NCI-H1930 (cell line): ENCODE data around the gene FGD3.
"Not testable (repeated sequence)": the region's sequence is repeated elsewhere in the genome, so short reads cannot be mapped to it uniquely, and the experiment has no call there.

Source experiments
- DNase-seq, 2 experiments: peaks; one replicate each; lab custom pipeline; 2025; lab: John Stamatoyannopoulos, UW

Gene FGD3

GRCh38 chr9:93010056-93010455 lies 62.7 kb downstream of the FGD3 start:
- DNase-seq = no peak

GRCh38 chr9:93010704-93011103 lies 63.4 kb downstream of the FGD3 start:
- no peak for DNase-seq

DNA sequence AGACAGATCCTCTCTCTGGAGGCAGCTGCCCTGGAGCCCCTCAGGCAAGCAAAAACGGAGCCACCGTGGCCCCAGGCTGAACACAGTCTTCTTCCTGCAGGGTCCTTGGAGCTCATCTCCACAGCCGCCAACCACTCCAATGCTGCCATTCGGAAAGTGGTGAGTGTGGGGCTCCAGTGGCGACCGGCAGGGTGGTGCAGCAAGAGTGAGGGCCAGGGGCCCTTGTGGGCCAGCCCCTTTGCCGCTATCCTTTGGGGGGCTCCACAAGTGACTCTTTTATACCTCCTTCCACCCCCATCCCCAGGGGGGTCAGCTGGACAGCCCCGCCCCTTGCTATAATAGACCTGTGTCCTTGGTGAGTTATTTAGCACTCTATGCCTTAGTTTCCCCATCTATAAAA lies 63.8 kb downstream of the FGD3 start:
- DNase-seq = no peak

DNA sequence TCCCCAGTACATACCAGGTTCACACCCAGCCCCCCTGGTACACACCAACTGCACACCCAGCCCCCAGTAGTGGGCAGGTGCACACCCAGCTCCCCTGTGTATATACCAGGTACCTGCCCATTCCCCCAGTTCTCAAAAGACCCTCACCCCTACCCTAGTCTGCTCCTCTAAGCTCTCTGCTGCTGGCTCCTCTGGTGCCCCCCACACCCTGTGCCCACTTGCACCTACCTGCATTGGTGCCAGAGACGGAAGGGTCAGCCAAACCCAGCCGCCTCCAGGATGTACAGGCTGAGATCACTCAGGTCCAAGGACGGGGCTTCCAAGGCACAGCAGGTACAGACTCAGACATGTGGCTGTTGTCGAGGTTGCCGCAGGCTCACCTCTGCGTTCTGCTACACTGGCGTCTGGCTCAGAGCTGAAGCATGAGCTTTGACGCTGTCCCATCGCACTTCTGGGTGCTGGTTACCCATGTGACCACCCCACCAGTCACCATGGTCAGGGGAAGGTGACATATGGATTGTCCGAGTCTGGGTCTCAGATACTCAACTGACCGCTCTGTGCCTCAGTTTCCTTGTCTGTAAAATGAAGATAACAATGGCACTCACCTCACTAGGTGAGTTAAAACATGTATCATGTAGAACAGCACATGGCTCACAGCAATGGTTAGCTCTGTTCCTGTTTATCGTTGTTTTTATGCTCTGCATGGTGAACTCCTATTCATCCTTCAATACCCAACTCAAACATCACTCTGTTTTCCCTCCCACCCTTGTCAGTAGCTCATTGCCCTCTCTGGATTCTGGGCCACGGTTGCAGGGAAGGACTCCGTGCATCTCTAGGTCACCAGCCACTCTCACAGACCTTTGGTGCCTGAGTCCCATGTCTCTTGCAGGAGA lies 65.9 kb downstream of the FGD3 start:
- DNase-seq = no peak

DNA sequence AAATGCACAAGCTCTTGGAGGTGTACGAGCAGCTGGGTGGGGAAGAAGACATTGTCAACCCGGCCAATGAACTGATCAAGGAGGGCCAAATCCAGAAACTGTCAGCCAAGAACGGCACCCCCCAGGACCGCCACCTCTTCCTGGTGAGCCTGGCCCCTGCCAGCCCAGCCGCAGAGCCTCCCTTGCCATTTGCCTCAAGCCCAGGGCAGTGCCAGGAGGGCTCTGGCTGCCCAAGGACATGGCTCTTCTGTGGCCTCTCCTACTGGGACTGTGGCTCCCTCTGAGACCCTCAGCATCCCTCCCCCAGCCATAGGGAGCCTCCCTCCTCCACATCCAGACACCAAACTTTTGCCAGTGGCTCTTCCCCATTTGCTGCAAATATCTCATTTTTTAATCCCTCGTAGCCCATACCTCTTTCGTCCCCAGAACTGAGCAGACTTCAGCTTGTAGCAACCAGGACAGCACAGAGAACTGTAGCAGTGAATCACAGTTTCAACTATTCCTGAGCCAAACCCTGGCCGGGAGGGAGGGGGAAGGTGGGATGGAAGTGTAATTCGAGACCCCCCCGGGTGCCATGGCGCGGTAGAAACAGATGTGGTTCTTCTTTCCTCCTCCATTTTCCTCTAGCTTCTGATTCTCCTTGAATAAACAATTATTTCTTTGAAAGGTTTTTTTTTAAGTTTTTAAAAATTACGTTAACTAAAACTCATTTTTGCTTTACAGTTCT lies 66.7 kb downstream of the FGD3 start:
- DNase-seq = no peak

DNA sequence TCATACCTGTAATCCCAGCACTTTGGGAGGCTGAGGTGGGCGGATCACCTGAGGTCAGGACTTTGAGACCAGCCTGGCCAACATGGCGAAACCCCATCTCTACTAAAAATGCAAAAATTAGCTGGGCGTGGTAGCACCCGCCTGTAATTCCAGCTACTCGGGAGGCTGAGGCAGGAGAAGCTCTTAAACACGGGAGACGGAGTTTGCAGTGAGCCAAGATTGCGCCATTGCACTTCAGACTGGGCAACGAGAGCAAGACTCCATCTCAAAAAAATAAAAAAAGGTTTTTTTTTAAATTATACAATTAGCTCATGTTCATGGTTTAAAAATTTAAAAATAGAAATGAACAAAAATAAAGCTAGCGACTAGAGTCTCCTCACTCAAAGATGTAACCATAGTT lies 67.9 kb downstream of the FGD3 start:
- DNase-seq = not testable (repeated sequence)

DNA sequence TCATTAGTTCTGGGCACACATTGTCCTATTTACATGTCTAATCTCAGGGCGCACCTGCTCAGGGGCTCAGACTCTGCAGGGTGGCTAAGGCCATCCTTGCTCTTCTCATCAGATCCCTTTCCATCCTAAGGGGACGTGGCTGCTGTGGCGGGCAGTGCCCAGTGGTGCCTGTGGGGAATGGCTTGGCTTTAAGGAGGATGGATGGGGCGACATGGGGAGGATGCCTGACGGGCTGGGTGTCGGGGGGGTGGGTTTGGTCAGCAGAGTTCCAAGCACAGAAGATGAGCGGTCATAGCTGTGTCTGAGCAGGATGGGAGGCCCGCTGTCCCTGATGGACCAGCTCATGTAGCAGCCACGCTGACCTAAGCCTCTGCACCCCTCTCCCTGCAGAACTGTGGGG lies 70.3 kb downstream of the FGD3 start:
- no peak for DNase-seq

GRCh38 chr9:93020151-93020550 lies 72.8 kb downstream of the FGD3 start:
- no peak for DNase-seq

DNA sequence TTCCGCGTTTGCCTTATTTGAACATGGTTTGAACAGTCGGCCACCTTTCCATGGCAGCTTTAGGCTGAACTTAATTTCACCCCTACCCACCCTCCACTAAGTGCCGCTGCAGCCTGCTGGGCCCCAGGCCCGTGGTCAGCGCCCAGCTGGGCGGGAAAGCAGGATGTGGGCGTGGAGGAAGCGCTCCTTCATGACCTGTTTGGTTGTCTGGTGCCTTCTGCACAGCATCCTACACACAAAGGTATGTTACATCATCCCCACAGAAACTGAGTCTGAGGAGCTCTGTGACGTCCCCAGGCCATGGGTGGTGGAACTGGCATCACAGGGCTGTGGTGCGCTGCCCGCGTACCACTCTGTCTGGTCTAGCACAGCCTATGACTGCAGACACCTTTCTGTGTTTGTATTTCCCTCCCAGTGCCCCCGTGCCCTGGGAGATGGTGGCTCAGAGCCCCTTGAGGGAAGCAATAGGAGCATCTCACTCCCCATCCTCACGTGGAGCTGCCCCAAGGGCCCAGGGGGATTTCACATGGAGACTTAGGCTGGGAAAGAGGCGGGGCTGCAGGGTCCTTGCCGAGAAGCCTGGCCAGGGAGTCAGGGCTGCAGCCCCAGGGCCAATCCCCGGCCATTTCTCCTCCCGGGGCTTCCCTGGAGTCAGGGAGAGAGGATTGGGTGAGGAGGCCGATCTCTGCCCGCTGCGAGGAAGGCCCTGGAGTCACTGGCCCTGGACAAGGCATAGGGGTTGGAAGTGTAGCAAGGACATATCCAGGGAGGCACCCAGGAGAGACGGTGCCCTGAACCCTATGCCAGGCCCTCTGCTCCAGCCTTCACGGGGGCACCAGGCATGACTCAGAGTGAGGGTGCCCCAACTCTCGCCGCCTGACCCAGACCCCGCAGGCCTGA lies 73.7 kb downstream of the FGD3 start:
- DNase-seq = no peak

DNA sequence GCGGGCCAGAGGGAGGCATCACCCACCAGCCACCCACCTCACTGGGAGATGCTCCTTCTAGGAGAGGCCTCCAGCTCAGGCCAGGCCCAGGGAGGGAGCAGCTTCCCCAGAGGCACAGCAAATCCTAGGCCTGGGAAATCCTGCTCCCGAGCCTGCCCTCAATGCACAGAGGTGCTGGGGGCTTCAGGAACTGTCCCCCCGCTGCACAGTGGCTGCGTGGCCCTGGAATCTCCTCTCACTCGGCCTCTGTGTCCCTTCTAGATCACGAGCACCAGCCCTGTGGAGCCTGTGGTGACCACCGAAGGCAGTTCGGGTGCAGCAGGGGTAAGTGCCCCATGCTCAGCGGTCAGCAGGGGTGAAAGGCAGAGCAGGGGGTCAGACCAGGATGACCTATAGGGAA lies 74.7 kb downstream of the FGD3 start:
- no peak for DNase-seq

DNA sequence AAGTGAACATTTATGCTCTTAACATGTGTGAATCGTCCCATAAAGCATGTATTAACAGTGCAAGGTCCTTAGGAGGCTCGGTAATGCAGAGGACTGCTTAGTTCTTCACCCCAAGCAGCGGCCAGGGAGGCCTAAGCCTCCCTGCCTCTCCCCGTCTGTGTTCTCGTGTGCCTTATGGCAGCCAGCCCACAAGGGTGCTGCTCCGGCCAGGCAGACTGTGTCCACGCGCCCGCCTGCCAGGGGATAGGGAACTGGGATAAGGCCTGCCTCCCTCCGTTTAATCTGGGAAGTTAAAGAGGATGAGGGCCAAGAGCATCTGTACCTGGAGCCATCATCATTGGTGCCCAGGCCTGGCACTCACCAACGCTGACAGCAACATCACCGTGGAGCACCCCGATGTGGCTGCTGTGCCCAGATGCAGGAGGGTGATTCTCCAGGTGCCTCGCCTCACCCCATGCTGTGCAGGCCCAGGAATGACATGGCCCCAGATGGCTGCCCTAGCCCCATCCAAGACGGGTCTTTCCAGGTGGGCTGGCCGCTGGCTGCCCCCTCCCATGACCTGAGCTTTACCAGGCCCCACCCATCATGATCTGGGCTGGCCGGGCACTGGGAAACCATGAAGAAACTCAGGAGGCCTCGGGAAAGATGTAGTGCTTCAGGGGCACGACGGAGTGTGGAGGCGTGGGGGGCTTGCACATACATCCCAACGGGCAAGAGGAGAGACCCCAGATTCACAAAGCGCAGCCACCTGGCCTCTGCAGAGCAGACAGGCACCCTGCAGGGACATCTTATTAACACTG lies 75.6 kb downstream of the FGD3 start:
- DNase-seq = no peak

DNA sequence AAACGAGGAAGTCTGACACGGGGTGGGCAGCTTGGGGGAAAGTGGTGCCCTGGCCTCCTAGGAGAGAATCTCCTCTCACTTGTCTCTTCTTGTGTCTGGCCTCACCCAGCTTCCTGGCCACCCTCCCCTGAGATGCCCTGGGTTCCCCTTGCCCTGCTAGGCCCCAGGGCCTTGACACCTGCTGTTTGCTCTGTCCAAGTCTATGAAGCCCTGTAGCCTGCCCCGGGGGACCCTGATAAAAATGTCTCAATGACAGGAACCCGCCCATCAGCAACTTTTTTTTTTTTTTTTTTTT lies 76.1 kb downstream of the FGD3 start:
- no peak for DNase-seq

GRCh38 chr9:93024646-93024910 lies 77.3 kb downstream of the FGD3 start:
- no peak for DNase-seq

DNA sequence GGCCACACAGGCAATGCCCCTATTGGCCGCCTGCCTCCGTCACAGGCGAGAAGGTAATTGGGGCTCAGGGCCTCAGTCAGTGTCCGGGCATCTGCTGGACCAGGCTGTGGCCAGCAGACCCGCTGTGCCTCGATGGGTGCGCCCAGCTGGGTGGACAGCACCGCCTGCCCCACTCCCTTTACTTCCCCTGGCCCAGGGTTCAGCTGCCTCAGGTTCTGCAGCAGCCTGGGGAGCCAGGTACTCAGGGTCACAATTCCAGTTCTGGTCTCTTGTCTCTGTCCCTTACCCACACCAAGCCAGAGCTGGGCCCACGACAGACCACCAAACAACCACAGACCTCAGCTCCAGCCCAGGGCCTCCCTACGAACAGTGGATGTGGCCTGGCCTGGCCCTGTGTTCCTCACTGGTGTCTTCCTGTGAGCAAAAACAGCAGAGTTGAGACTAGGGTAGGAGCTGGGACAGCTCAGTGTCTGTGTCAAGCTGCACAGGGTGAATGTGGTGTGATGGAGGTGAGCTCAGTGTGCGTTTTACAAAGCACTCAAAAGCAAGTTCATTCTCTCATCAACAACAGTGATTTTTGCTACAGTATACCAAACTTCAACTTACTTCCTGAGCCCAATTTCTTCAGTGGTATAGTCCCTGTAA lies 77.8 kb downstream of the FGD3 start:
- DNase-seq = no peak

DNA sequence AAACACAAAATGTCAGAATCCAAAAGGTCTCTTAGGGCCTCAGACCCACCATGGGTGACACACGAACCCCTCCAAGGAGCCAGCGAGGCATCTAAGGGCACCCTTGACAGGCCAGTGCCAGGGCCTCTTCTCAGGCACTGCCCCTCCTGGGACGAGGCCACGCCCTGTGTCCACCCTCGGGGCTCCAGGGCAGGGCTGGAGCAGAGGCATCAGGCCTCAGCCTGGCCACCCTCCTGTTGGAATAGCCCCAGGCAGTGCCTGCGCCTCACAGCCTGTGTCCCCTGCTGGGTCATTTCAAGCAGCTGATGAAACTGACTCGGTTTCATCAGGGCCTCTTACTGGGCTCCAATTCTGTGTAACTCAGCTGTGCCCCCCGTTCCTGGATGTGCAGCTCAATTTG lies 78.4 kb downstream of the FGD3 start:
- DNase-seq = no peak

DNA sequence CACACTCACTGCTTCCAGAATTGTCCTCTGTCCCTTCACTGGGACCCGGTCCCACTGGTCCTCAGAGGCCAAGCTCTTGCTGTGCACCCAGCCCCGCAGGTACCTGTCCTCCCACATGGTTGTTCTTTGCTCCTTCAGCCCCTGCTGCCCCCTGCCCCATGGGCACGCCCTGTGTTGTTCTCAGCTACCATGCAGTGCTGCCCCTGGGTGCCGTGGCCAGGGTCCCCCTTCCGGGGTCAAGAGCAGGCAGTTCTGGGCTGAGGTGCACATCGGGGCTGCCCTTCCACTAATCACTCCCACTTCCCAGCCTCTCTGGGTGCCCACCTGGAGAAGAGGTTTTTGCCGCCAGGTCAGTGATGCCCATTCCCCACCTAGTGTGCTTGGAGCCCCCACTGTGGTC lies 79.3 kb downstream of the FGD3 start:
- no peak for DNase-seq

DNA sequence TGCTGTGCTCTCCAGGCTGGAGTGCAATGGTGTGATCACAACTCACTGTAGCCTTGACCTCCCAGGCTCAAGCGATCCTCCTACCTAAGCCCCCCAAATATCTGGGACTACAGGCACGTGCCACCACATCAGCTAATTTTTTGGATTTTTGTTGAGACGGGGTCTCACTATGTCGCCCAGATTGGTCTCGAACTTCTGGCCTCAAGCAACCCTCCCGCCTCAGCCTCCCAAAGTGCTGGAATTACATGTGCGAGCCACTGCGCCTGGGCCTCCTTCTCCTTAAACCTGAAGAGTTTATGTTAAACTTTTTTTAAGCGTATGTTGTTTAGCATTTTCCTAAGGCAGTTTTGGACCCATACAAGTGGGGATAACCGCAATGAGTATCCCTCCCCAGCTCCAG lies 80.4 kb downstream of the FGD3 start:
- no peak for DNase-seq

- DNase-seq = no peak
Measured at GRCh38 chr9:93028448-93029006, 81.2 kb downstream of the FGD3 start.

- no peak for DNase-seq
Measured at GRCh38 chr9:93030642-93031628, 83.6 kb downstream of the FGD3 start.
